Inflammatory macrophage treated with lipopolysaccharide for 1 hour (primary cell): ENCODE results near the gene OR1J4.
"Not testable (repeated sequence)": the region's sequence is repeated elsewhere in the genome, so short reads cannot be mapped to it uniquely, and the experiment has no call there.

Experiments
- DNase-seq, 2 donors: peaks; one replicate each; pipeline ENCODE4 v3.0.0-alpha.2; 2020 to 2022

OR1J4 gene, protein sequence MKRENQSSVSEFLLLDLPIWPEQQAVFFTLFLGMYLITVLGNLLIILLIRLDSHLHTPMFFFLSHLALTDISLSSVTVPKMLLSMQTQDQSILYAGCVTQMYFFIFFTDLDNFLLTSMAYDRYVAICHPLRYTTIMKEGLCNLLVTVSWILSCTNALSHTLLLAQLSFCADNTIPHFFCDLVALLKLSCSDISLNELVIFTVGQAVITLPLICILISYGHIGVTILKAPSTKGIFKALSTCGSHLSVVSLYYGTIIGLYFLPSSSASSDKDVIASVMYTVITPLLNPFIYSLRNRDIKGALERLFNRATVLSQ

DNA sequence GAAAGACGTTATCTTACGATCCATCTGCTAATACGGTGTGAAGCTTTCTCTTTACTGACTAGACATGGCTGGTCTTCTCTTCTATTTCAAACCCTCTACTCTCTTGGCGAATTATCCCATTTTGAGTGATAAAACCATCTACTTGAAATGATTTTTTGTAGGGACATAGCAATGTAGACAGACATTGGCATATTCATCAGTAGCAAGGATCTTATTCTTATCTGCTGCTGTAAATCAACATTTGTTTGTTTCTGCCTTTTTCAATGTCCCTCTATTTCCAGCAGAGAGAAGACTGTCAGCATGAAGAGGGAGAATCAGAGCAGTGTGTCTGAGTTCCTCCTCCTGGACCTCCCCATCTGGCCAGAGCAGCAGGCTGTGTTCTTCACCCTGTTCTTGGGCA, at the start of gene OR1J4:
Gene OR1J4 (plus strand): TSS at position 301 of the 400 bp plus-strand sequence. CDS start 0 bp downstream, at position 301.
- DNase-seq, result no peak

DNA sequence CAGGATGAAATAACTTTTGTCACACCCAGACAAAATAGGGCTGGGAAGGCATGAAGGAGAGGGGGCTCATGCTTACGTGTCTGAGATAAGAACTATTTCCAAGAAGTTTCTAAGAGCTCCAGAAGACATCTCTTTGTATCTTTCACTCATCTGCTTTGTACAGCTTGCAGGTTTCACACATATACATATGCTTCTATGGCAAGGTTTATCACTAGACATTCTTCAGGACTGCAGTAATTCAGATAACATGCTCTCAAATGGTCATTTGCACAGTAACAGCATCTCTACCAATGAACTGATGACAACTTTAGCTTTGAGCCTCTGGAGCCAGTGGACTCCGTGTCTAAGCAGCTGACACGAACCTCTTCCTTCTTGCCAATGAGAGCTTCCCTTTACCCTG, 44.4 kb upstream of the OR1J4 start:
- DNase-seq, result no peak

DNA sequence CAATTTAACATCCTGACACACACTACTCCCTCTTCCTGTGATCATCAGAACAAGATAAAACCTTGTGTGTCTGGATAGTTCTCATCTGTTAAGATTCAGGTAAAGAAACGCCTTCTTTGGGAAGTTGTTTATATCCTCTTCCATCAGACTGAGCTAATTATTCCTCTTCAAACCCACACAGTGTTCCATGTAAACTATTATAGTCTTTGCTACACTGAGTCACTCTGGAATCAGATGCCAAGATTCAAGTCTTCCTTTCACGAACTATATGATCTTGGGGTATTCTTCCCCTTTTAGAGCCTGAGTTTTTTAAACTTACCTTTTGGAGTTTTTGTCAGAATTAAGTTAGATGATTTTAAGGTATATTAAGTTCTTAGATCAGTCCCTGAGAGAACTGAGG, 43.2 kb upstream of the OR1J4 start:
- DNase-seq, result no peak

DNA sequence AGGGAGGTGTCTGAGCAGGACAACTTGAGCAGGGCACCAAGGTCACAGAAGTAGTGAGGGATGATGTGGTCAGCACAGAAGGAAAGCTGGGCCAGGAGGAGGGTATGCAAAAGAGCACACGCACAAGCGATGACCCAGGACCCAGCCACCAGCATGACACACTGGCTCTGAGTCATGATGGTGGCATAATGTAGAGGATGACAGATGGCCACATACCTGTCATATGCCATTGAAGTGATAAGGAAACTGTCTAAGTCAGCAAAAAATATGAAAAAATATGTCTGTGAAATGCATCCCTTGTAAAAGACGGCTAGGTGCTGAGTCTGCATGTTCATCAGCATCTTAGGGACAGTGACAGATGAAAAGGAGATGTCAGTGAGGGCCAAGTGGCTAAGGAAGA, 41.6 kb upstream of the OR1J4 start:
- DNase-seq, result no peak

DNA sequence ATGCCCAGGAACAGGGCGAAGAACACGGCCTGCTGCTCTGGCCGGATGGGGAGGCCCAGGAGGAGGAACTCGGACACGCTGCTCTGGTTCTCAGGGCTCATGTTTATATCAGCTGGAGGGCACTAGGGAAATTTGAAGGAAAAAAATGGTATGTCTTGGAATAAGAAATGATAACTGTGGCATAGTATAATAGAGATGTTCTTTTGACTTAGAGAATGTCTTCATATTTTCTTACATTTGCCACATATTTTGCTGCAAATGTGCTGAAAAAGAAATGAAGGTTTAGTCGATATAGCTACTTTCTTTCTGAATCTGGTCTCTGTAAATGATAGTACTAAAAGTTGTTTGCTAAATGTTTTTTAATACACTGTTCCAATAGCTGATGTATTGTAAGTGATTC, 41.1 kb upstream of the OR1J4 start, which contains the start of gene OR1J1:
Gene OR1J1 (minus strand): TSS at position 101 of the 400 bp plus-strand sequence. CDS start 0 bp downstream, at position 101.
- DNase-seq, result no peak

DNA sequence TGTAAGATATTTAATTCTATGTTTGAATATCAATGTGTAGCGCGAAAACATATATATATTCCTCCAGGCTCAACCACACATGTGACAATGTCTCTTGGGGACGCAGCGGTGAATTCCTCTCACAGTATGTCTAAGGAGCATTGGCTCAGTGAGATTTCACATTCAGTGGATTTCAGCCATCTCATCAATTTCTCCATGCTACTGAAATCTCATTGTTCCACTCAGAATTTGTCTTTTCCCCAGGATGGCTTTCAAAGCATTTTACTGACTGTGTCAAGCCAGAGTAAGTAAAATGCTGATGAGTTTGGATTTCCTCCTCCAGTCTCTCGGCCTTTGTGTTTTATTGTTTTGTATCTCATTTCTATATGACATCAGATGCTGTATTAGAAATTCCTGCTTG, 39.9 kb upstream of the OR1J4 start:
- no peak for DNase-seq

DNA sequence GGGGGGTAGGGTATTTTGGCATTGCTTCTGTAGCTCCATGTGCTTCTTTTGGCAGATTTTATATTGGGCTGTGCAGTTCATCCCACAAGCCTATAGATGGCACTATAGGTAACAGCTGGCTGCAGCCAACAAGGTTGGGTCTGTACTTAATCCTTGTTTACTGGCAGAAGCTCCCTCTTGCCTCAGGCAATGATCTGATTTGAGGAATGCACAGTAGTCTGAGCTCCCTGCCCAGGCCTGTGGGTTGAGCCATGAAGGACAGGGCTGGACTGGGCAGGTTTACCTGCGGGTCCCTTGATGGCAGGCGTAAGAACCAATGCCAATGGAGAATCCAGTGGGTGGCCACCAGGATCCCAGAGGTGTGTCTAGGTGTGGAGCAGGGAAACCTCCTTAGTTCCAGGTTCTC, 20.1 kb upstream of the OR1J4 start:
- peak; percentile 10 to 53 for DNase-seq

DNA sequence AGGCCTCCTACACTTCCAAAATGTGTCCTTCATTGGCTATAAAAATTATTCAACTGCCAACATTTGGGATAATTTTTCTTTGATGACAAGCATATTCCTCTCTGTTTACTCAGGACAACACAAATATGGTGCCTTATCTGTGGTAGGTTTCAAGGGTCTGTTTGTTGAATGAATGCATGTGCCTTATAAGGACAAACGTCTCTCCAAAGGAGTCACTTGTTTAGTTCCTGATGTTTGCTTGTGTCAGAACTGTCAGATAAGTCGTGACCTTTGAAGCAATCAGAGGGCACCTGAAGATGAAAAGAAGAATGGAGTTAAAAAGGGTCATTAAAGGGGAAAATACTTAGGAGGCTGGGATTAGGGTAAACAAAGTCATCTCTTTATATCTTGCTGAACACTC, 12.0 kb upstream of the OR1J4 start:
- no peak for DNase-seq

DNA sequence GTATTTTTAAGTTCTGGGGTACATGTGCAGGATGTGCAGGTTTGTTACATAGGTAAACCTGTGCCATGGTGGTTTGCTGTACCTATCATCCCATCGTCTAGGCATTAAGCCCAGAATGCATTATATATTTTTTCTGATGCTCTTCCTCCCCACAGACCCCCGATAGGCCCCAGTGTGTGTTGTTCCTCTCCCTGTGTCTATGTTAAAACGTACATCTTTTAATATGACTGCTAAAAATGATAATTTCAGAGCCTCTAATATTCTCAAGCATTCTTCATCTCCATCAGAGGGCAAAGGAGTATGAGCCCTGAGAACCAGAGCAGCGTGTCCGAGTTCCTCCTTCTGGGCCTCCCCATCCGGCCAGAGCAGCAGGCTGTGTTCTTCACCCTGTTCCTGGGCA, 8.4 kb upstream of the OR1J4 start, which contains the start of gene OR1J2:
Gene OR1J2 (plus strand): TSS at position 301 of the 400 bp plus-strand sequence. CDS start 0 bp downstream, at position 301.
- no peak for DNase-seq

DNA sequence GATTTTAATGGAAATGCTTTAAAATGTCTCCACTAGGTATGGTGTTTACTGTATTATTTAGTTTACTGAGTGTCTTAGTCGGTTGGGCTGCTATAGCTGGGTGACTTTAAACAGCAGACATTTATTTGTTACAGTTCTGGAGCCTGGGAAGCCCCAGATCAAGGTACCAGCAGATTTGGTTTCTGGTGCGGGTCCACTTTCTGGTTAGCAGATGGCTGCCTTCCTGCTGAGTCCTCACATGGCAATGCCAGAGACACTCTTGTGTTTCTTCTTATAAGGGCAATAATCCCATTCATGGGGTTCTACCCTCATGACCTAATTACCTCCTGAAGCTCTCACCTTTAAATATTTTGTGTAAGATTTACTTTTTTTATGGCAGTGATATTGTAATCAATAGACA, 715 bp upstream of the OR1J4 start:
- DNase-seq, result no peak

DNA sequence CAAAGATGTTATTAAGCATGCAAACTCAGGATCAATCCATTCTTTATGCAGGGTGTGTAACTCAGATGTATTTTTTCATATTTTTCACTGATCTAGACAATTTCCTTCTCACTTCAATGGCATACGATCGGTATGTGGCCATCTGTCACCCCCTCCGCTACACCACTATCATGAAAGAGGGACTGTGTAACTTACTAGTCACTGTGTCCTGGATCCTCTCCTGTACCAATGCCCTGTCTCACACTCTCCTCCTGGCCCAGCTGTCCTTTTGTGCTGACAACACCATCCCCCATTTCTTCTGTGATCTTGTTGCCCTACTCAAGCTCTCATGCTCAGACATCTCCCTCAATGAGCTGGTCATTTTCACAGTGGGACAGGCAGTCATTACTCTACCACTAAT, 435 bp downstream of the OR1J4 start:
- no peak for DNase-seq

DNA sequence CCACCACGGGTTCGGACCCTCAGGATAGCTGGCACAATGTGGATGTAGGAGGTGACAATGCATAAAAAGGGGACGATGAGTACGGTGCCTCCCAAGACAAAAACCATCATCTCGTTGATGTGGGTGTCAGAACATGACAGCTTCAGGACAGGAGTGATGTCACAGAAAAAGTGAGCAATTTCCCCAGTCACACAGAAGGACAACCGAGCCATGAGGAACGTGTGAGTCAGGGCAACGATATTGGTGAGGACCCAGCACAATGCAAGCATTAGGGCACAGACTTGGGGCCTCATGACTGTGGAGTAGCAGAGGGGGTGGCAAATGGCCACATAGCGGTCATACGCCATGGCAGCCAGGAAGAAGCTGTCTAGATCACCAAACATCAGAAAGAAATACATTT, 7.7 kb downstream of the OR1J4 start:
- DNase-seq, result no peak

DNA sequence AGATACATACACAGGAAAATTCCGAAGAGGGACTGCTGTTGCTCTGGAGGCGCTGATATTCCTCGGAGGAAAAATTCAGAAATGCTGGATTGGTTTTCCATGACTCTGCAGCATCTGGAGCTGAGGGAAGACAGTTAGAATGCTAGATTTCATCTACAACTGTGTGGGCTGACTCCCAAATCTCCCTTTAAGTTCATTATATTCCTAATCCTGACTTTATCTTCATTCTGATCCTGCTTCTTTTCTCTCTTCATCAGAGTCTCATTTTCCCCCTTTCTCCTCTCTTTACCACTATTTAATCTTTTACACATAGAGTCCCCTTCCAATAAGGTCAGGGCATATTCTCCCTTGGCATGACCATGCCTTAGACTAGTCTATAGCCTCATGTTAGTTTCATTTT, 8.3 kb downstream of the OR1J4 start, which contains the start of gene OR1N1:
Gene OR1N1 (minus strand): TSS at position 101 of the 400 bp plus-strand sequence. CDS start 0 bp downstream, at position 101.
- no peak for DNase-seq

DNA sequence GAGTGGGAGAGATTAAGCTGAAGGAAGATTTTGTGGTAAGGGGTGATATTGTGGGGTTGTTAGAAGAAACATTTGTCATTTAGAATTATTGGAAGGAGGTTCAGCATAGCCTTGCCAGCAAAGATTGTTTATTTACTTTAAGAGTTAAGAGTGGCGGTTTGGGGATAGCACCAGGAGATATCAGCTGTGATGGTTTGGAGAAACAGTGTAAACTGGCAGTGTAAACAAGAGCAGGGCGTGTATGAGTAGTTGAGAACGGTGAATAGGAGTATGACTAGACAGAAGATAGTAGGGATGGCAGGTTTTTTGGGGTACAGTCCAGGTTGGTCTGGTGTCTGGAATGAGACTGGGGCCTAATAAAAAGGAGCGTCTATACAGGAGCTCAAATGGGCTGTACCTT, 12.2 kb downstream of the OR1J4 start:
- not testable (repeated sequence) for DNase-seq

DNA sequence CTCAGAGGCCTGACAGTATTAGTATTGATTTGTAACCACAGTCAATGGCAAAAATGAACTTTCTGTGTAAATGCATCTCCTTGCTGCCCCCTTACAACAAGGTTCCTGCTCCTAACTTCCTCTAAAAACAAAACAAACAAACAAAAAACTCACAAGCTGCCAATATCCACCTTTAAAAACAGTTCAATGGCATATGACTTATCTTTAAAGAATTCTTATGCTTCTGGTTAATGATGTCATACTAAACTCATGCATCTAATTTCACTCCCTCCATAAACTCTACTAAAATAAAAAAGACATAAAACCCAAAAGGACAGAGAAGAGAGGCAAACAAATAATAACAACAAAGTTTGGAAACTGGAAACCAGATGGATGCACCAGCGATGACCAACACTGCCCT, 17.2 kb downstream of the OR1J4 start:
- no peak for DNase-seq

DNA sequence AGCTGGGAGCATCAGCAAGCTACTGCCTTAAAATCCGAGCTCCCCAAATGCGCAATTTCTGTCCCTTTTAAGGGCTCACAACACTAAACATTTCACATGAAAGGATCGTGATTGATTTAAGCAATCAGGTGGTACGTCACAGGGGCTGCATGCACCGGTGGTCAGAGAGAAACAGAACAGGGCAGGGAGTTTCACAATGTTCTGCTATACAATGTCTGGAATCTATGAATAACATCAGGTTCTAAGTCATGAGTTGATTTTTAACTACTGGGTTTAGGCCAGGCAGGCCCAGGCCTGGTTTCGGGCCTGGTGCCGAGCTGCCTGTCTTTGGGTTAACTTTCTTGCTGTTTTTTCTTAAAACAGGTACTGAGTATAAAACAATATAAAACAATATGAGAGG, 18.1 kb downstream of the OR1J4 start:
- not testable (repeated sequence) for DNase-seq

DNA sequence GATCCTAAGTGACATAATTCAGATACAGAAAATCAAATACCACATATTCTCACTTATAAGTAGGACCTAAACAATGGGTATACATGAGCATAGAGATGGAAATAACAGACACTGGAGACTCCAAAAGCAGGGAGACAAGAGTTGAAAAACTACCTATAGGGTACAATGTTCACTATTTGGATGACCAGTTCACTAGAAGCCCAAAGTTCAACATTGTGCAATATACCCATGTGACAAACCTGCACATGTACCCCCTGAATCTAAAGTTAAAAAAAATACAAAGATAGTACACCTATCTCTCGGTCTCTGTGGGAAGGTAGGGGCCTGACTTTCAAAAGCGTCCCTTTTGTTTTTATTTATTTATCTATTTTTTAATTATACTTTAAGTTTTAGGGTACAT, 19.8 kb downstream of the OR1J4 start:
- DNase-seq, result no peak

DNA sequence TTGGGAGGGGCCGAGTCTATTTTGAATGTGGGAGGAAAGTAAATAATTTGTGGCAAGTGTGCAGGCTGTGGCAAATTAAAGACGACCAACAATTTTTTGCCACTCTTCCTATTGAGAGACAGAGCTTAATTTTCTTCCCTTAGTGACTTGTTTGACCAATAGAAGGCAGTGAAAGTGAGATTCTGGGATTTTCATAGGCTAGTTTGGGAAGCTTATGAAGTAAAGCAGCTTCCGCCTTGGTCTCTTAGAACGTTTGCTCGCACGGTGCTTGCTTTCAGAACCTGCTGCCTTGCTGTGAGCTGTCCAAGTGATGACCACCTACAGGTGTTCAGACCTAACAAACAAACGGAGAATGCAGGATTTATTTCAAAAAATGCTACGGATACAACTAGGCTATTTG, 27.3 kb downstream of the OR1J4 start:
- no peak for DNase-seq

DNA sequence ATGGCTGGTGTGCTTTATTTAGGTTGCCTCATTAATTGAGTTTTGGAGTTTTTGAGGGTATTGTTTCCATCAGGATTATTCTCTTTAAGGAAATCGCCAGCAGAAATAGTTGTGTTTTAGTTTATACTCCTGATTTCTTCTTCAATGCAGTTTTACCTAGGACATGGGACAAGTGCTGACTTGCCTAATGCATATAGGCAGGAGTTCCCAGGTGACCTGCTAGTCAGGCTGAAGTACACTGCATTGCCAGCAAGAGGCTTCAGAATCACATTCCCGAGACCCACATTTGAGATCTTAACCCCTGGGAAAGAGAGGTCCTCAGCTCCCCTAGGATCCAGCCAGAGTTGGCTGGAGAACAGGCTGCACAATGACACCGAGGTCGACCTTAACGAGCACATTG, 32.4 kb downstream of the OR1J4 start:
- DNase-seq, result no peak

DNA sequence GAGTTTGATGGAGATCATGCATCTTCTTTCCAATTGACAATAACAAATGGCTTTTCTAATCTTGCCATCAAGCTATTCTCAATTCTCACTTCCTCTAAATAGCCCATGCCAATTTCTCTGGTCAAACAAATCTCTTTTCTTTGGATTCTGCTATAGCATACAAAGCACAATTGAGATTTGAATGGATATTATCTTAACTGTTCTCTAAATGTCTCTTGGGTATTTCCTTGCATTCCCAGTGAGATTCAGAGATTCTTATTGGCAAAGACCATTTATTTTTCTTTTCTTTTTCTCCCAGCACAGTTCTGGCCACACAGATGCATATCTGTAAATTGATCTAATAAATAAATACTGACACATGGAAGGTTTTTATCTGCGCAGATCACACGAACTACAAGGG, 33.9 kb downstream of the OR1J4 start, which contains the start of gene OR1N2:
Gene OR1N2 (plus strand): TSS at position 301 of the 400 bp plus-strand sequence. CDS start 100 bp downstream, outside the sequence.
- DNase-seq, result no peak

DNA sequence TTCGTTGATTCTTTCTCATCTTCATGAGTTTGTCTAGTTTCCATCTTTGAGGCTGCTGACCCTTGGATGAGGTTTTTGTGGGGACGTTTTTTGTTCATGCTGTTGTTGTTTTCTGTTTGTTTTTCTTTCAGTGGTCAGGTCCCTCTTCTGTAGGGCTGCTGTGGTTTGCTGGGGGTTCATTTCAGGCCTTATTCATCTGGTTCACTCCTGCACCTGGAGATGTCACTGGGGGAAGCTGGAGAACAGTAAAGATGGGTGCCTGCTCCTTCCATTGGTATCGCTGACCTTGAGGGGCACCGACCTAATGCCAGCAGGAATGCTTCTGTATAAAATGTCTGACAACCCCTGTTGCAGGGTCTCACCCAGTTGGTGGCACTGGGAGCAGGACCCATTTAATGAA, 42.5 kb downstream of the OR1J4 start:
- no peak for DNase-seq

DNA sequence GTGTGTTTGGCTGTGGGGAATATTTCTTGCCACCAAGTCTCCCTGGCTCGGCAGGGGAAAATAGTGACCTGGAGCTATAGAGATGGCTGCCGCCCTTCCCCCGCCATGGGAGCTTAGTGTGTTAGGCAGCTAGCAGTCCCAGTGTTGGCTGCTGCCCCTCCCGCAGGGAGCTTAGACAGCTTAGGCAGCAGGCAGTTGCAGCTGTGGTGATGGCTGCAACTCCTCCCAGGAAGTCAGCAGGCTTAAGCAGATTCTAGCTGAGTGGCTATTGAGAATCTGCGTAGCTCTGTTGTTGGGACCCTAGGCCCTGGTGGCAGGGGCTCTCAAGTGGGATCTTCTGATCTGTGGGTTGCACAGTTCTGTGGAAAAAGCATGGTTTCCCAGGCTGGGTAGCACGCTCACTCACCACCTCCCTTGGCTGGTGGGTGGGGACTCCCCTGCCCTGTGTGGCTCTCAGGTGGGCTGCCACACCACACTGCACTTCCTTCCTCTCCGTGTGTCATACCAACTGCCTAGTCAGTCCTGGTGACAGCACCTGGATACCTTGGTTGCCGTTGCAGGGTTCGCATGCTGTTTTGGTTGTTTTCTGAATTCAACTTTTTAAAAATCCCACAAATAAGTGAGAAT, 43.3 kb downstream of the OR1J4 start:
- DNase-seq, result no peak

DNA sequence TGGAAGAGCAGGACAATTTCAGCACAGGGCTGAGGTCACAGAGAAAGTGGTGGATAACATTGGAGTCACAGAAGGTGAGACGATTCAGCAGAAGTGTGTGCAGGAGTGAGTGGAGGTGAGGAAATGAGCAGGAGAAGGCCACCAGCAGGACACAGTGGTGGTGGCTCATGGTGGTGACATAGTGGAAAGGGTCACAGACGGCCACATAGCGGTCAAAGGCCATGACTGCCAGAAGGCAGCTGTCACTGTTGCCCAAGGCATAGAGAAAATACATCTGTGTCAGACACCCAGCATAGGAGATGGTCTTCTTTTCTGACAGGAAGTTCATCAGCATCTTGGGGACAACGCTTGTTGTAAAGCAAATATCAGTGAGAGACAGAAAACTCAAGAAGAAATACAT, 49.0 kb downstream of the OR1J4 start:
- no peak for DNase-seq
